ENCODE measurements around the gene DOK7.
"Not testable (repeated sequence)": the region's sequence is repeated elsewhere in the genome, so short reads cannot be mapped to it uniquely, and the experiment has no call there.

The DOK7 gene

GRCh38 chr4:3444351-3445110 is 18.6 kb upstream of the DOK7 start:
- DNase-seq: no peak

GRCh38 chr4:3445111-3445820 is 17.8 kb upstream of the DOK7 start:
- no peak for DNase-seq

- no peak for DNase-seq
Observed at GRCh38 chr4:3445829-3446545, 17.1 kb upstream of the DOK7 start.

GRCh38 chr4:3446631-3447320 is 16.3 kb upstream of the DOK7 start:
- no peak for DNase-seq

GRCh38 chr4:3447431-3448395 is 15.4 kb upstream of the DOK7 start:
- DNase-seq: no peak

GRCh38 chr4:3449047-3449573 is 14.0 kb upstream of the DOK7 start:
- no peak for DNase-seq

GRCh38 chr4:3449574-3450534 is 13.3 kb upstream of the DOK7 start:
- DNase-seq: no peak

- DNase-seq: no peak
Observed at GRCh38 chr4:3450643-3451042, 12.5 kb upstream of the DOK7 start.

GRCh38 chr4:3451956-3452355 is 11.2 kb upstream of the DOK7 start:
- DNase-seq: no peak

- no peak for DNase-seq
Observed at GRCh38 chr4:3452376-3452775, 10.7 kb upstream of the DOK7 start.

GRCh38 chr4:3455596-3455995 is 7.5 kb upstream of the DOK7 start:
- not testable (repeated sequence) for DNase-seq

- no peak for DNase-seq
Observed at GRCh38 chr4:3458371-3458770, 4.7 kb upstream of the DOK7 start.

GRCh38 chr4:3459156-3459555 is 4.0 kb upstream of the DOK7 start:
- not testable (repeated sequence) for DNase-seq

- DNase-seq: no peak
Observed at GRCh38 chr4:3460926-3461325, 2.2 kb upstream of the DOK7 start.

- DNase-seq: peak; percentile 19
Observed at GRCh38 chr4:3461515-3462291, 1.4 kb upstream of the DOK7 start.

GRCh38 chr4:3462321-3462789 is 751 bp upstream of the DOK7 start:
- no peak for DNase-seq

- no peak for DNase-seq
Observed at GRCh38 chr4:3463556-3464348, 646 bp downstream of the DOK7 start.

- no peak for DNase-seq
Observed at GRCh38 chr4:3464349-3464905, 1.3 kb downstream of the DOK7 start.

All from SHP77 treated with DMSO at 0.1 percent for 48 hours (cell line).